OCI-LY3 (cell line): ENCODE results near the gene DOCK2.

Experiments
- H2AFZ ChIP-seq: fragments of 200-600, 300-600 bp; shearing (Covaris generic); 2 replicates; pipeline ENCODE4 v1.6.0; 2014; ENCODE audit warnings: antibody characterized with exemption, low read depth, low read length
- H3K27ac ChIP-seq: fragments of 200-600, 300-600 bp; sonication (generic); 2 replicates; pipeline ENCODE4 v1.5.1; 2014; ENCODE audit warnings: mild to moderate bottlenecking, low read length, moderate library complexity, mixed read lengths
- H3K27me3 ChIP-seq: fragments of 200-600, 300-600 bp; sonication (generic); 2 replicates; pipeline ENCODE4 v1.6.1; 2014; ENCODE audit warnings: low read depth, low read length, mixed read lengths
- H3K36me3 ChIP-seq: fragments of 200-600, 300-600 bp; sonication (generic); replicated peaks from 2 replicates; pipeline ENCODE3; 2014; ENCODE audit warnings: low read depth, low read length, mixed read lengths
- H3K4me1 ChIP-seq: fragments of 300-600, 200-600 bp; sonication (generic); 2 replicates; pipeline ENCODE4 v1.6.1; 2014; ENCODE audit warnings: low read length, mixed read lengths
- H3K4me2 ChIP-seq: fragments of 200-600, 300-600 bp; sonication (generic); 2 replicates; pipeline ENCODE4 v1.6.1; 2014; ENCODE audit warnings: low read length, mixed read lengths
- H3K4me3 ChIP-seq: fragments of 300-600, 200-600 bp; sonication (generic); 2 replicates; pipeline ENCODE4 v1.5.1; 2014; ENCODE audit warnings: antibody characterized with exemption, mild to moderate bottlenecking, low read length, moderate library complexity
- H3K79me2 ChIP-seq: fragments of 300-600, 200-600 bp; shearing (Covaris generic); 2 replicates; pipeline ENCODE4 v1.6.1; 2014; ENCODE audit warnings: mild to moderate bottlenecking, low read length, mixed read lengths
- H3K9ac ChIP-seq: fragments of 300-600, 200-600 bp; shearing (Covaris generic); 2 replicates; pipeline ENCODE4 v1.6.0; 2014; ENCODE audit warnings: mild to moderate bottlenecking, low read length, moderate library complexity
- H3K9me3 ChIP-seq: fragments of 200-600, 300-600 bp; shearing (Covaris generic); 2 replicates; pipeline ENCODE4 v1.6.1; 2014; ENCODE audit warnings: low read length, mixed read lengths; ENCODE audit not compliant: insufficient read depth
- H4K20me1 ChIP-seq: fragments of 200-600, 300-600 bp; sonication (generic); 2 replicates; pipeline ENCODE4 v1.6.1; 2016; ENCODE audit warnings: low read length, mixed read lengths; ENCODE audit not compliant: insufficient read depth
- EZH2phosphoT487 ChIP-seq: fragments of 200-600 bp; shearing (Covaris generic); IDR thresholded peaks from 2 replicates; pipeline ENCODE4 v1.6.1; 2018; ENCODE audit warnings: antibody characterized with exemption, mixed run types, low read depth
- TF ChIP-seq, protein P1 (sequence below): fragments of 200-600, 300-600 bp; sonication (generic); IDR thresholded peaks from 2 replicates; pipeline ENCODE4 v1.5.1; 2014; ENCODE audit warnings: antibody characterized with exemption, low read length, low read depth

DOCK2 gene

DNA sequence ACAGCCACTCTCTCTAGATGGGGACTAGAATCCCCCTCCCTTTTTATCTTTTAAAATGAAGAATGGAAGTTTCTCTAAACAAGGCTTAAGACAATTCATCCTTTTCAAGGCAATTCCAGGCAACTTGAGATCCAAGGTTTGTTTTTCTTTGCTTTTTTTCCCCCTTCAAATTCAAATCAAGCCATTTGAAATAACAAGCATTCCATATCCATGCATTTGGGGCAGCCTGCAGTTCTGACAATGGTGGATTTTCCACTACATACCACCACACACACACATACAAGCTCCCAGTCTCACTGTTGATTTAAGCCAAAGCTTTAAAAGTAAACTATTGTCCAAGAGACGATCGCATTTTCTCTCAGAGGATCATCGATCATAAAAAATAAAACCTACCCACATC lies 342.8 kb downstream of the DOCK2 start:
- Histone ChIP-seq H3K27ac (no peak overlapping the region), H3K36me3 (peaks cover 4% of the 10 kb centered on the region), H3K4me1 (peaks cover 8% of the 10 kb centered on the region), H4K20me1 (peaks cover 10% of the 10 kb centered on the region; the same call in 1 of the 2 replicates), H3K79me2 (no peaks in the 10 kb centered on the region), H3K9ac (no peak overlapping the region), H3K9me3 (no peaks in the 10 kb centered on the region), H3K4me2 (no peak overlapping the region), H3K27me3 (no peaks in the 10 kb centered on the region), H2AFZ (no peak overlapping the region), H3K4me3 (no peak overlapping the region)
- TF ChIP-seq EZH2phosphoT487, result no peak
- TF ChIP-seq, protein P1, sequence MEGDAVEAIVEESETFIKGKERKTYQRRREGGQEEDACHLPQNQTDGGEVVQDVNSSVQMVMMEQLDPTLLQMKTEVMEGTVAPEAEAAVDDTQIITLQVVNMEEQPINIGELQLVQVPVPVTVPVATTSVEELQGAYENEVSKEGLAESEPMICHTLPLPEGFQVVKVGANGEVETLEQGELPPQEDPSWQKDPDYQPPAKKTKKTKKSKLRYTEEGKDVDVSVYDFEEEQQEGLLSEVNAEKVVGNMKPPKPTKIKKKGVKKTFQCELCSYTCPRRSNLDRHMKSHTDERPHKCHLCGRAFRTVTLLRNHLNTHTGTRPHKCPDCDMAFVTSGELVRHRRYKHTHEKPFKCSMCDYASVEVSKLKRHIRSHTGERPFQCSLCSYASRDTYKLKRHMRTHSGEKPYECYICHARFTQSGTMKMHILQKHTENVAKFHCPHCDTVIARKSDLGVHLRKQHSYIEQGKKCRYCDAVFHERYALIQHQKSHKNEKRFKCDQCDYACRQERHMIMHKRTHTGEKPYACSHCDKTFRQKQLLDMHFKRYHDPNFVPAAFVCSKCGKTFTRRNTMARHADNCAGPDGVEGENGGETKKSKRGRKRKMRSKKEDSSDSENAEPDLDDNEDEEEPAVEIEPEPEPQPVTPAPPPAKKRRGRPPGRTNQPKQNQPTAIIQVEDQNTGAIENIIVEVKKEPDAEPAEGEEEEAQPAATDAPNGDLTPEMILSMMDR, result no peak

DNA sequence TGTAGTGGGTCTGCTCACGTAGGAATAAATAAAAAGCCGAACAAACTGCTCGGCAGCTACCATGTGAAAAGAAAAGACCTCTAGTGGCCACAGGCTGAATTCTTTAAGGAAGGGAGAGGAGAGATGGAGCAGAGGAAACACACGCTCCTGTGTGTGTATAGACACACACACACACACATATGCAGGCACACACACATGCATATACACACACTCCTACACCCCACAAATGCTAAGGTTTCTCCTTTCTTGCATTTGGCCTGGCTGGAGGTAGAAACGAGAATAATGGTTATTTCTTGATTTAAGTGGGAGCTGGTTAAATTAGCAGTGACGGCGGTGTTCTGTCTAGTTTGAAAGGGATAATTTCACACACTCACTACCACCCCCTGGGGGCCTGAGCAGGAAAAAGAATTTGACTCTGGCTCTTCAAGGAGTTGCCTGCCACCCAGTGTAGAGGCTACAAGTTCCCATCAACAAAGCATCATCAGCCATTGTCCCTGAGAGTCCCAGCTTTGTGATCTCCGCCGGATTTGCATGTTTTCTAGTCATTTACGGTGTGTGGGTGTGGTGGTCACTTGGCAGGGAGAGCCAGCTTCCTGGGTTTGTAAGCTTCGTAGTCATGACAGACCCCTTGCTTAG lies 343.5 kb downstream of the DOCK2 start, which contains the start of gene INSYN2B:
Gene INSYN2B (minus strand): TSS at position 78 of the 636 bp plus-strand sequence. CDS start 96,597 bp downstream, outside the sequence.
- no peak within 1 kb of the TSS for H3K4me2 ChIP-seq

DNA sequence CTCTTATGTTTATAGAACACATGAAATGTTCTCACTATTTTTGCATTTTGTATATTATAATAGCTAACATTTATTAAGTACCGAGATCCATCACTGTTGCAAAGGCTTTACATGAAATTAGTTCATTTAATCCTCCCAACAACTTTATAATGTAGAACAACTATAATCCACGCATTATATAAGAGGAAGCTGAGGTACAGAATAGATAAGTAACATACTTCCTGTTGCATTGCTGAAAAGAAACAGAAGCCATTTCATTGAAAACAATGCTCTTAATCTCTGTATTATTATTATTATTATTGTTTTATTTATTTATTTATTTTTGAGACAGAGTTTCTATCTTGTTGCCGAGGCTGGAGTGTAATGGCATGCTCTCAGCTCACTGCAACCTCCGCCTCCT lies 351.1 kb downstream of the DOCK2 start:
- no peak for TF ChIP-seq EZH2phosphoT487
- TF ChIP-seq, protein P1, result no peak
- no peak overlapping the region for H3K27ac ChIP-seq
- no peaks in the 10 kb centered on the region for H3K4me1 ChIP-seq
- peaks cover 25% of the 10 kb centered on the region for H3K36me3 ChIP-seq
- no peak overlapping the region for H3K4me2 ChIP-seq
- no peaks in the 10 kb centered on the region for H3K9me3 ChIP-seq
- no peaks in the 10 kb centered on the region for H3K27me3 ChIP-seq
- H3K4me3 ChIP-seq, result no peak overlapping the region
- H4K20me1 ChIP-seq, result no peaks in the 10 kb centered on the region
- H2AFZ ChIP-seq, result no peak overlapping the region
- H3K9ac ChIP-seq, result no peak overlapping the region
- no peaks in the 10 kb centered on the region for H3K79me2 ChIP-seq

More for the DNA sequence above, 343.5 kb downstream of the DOCK2 start, which contains the start of gene INSYN2B:
- Histone ChIP-seq H3K4me1 (peaks cover 8% of the 10 kb centered on the region), H3K9ac (no peak within 1 kb of the TSS), H3K27ac (no peak within 1 kb of the TSS), H4K20me1 (peaks cover 10% of the 10 kb centered on the region; the same call in 1 of the 2 replicates), H3K9me3 (no peaks in the 10 kb centered on the region), H3K27me3 (no peaks in the 10 kb centered on the region), H3K36me3 (peaks cover 4% of the 10 kb centered on the region), H3K79me2 (no peaks in the 10 kb centered on the region), H2AFZ (no peak within 1 kb of the TSS), H3K4me3 (no peak within 1 kb of the TSS)
- TF ChIP-seq EZH2phosphoT487, result no peak
- TF ChIP-seq, protein P1, result peak; percentile 55

DNA sequence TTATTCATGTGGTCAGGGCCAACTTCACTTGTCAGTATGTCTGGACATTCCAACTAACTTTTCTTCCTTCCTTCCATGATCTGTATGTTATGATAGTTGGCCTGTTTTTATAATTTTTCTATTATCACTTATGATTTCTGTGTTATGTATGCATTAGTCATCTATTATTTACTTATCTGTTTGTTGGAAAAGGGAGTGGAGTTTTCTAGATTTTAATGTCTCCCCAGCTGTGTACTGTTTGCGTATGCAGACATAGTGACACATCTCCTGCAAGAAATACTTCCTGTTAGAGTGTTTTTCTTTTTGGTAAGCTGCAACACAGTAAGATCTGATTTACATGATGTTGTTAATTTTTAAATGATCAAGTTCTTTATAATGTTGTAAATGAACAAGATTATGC lies 351.9 kb downstream of the DOCK2 start:
- no peaks in the 10 kb centered on the region for H3K27me3 ChIP-seq
- TF ChIP-seq, protein P1, result no peak
- no peak for TF ChIP-seq EZH2phosphoT487
- H3K4me1 ChIP-seq, result no peaks in the 10 kb centered on the region
- H2AFZ ChIP-seq, result no peak overlapping the region
- H3K4me3 ChIP-seq, result no peak overlapping the region
- no peaks in the 10 kb centered on the region for H4K20me1 ChIP-seq
- H3K4me2 ChIP-seq, result no peak overlapping the region
- peaks cover 24% of the 10 kb centered on the region for H3K36me3 ChIP-seq
- no peak overlapping the region for H3K9ac ChIP-seq
- H3K9me3 ChIP-seq, result no peaks in the 10 kb centered on the region
- no peaks in the 10 kb centered on the region for H3K79me2 ChIP-seq
- no peak overlapping the region for H3K27ac ChIP-seq
